ENCODE results near the gene FARP1.

DNA sequence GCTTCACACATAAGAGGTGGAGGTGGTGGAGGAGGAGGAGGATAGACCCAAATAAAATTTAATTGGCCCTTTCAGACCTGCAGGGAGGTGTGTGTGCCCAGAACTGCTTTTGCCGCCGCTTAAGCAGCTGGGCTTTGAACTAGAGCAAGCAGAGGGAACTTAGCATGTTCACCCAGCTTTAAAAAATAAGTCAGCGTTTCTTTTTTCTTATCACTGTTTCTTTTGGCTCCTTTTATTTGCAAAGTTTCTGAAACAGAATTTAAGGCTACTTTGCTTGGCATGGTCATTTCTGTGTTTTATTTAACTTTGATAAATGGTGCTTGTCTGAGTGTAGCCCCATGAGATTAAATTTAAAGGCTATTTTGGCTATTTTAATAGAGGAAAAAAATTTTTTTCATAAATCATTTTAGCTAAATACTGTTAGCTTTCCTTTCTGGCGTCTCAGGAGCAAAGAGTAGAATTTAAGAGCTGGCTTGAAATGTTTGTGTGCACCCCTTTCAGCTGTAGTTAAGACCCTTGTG, 77.4 kb downstream of the FARP1 start:
- TF ChIP-seq, protein P1, sequence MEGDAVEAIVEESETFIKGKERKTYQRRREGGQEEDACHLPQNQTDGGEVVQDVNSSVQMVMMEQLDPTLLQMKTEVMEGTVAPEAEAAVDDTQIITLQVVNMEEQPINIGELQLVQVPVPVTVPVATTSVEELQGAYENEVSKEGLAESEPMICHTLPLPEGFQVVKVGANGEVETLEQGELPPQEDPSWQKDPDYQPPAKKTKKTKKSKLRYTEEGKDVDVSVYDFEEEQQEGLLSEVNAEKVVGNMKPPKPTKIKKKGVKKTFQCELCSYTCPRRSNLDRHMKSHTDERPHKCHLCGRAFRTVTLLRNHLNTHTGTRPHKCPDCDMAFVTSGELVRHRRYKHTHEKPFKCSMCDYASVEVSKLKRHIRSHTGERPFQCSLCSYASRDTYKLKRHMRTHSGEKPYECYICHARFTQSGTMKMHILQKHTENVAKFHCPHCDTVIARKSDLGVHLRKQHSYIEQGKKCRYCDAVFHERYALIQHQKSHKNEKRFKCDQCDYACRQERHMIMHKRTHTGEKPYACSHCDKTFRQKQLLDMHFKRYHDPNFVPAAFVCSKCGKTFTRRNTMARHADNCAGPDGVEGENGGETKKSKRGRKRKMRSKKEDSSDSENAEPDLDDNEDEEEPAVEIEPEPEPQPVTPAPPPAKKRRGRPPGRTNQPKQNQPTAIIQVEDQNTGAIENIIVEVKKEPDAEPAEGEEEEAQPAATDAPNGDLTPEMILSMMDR (IDR thresholded peaks at IDR 0.05) = no peak
- TF ChIP-seq POLR2A (IDR thresholded peaks at IDR 0.05) = no peak
